ENCODE results near the gene PREP.

GRCh38 chr6:105352037-105352617 lies 50.8 kb downstream of the PREP start:
- no peak for TF ChIP-seq CTCF (IDR thresholded peaks at IDR 0.05)
- no peak for TF ChIP-seq EP300 (IDR thresholded peaks at IDR 0.05; ENCODE audit: low read depth)
- TF ChIP-seq POLR2AphosphoS5 (IDR thresholded peaks at IDR 0.05) = no peak
